Body of pancreas (tissue), 4 donors: Measurements from ENCODE around the gene CORO6. TPM values are rescaled to one million over a fixed set of nuclear protein-coding genes. Genes with fewer than 3 reads are reported as not detected.
A peak's percentile ranks its signal among the peaks of the same experiment; 100 is the strongest.

ENCODE experiments used
- ATAC-seq: fragments of 150-250 bp; one replicate; pipeline ENCODE4 v1.9.1; 2016
- DNase-seq, 4 donors: peaks; one replicate each; pipeline ENCODE4 v3.0.0-alpha.2; 2019
- H3K27ac ChIP-seq, 4 donors: fragments of 200-600 bp; sonication (generic); 1 replicate in 3 of 4; 2 replicates in 1 of 4; pipeline versions ENCODE4 v1.5.1 to v1.6.1; 2016 to 2019; ENCODE audit warnings: mild to moderate bottlenecking in 1 of 4, mixed read lengths in 1 of 4, moderate library complexity in 1 of 4
- H3K27me3 ChIP-seq, 2 donors: fragments of 200-600 bp; sonication (generic); one replicate each; pipeline ENCODE4 v1.6.0; 2016; ENCODE audit warnings: mild to moderate bottlenecking in 1 of 2
- H3K36me3 ChIP-seq, 2 donors: fragments of 200-600 bp; sonication (generic); replicated peaks in 1 of 2; 2 replicates each; pipeline ENCODE4 v1.5.1; 2016; ENCODE audit warnings: low read depth in 2 of 2; ENCODE audit not compliant: insufficient read depth in 1 of 2
- H3K4me1 ChIP-seq: fragments of 200-600 bp; sonication (generic); one replicate; pipeline ENCODE4 v1.6.0; 2016
- H3K4me3 ChIP-seq, 2 donors: fragments of 200-600 bp; sonication (generic); 1 replicate in 1 of 2; 2 replicates in 1 of 2; pipeline ENCODE4 v1.5.1; 2016 to 2019
- H3K9me3 ChIP-seq, 3 donors: fragments of 200-600 bp; sonication (generic); 1 replicate in 2 of 3; 2 replicates in 1 of 3; pipeline ENCODE4 v1.5.1; 2016
- CTCF ChIP-seq, 7 experiments: fragments of 450-650 bp in 4 of 7; fragments of 200-600 bp in 3 of 7; sonication (generic) in 3 of 7; IDR thresholded peaks; one replicate each; pipeline ENCODE4 v1.5.1; 2016 to 2019; ENCODE audit warnings: antibody characterized with exemption in 7 of 7
- POLR2A ChIP-seq, 3 donors: fragments of 450-650 bp; IDR thresholded peaks; one replicate each; pipeline ENCODE4 v1.6.1; 2016; ENCODE audit warnings: antibody characterized with exemption in 3 of 3, mild to moderate bottlenecking in 2 of 3
- WGBS, 2 donors: methylation state at CpG; one replicate each; pipeline ENCODE4 v1.1.5; 2017; 5-methylcytosine and 5-hydroxymethylcytosine counted together
- intact Hi-C: fragments of 100-400 bp; cut with DNase I; formaldehyde crosslinking; loops from one replicate; pipeline ENCODE4 v1.15.1; 2023
- total RNA-seq, 2 donors: library from RNA; depleted of rRNA; stranded (reverse); fragments of >200 nt; gene quantifications; one replicate each; pipeline ENCODE4 v1.1.0, GENCODE V29; 2016

The CORO6 gene
- total RNA-seq, 2 donors from 2014 or later: 2.3 to 5.6 TPM

- peaks cover 0 to 3% of the 10 kb centered on the region in 2 donors for H3K36me3 ChIP-seq
- no peak for TF ChIP-seq CTCF (IDR thresholded peaks at IDR 0.05)
- no peak for TF ChIP-seq POLR2A (IDR thresholded peaks at IDR 0.05)
- intact Hi-C loops: no loop called here
- ATAC-seq (no peak), DNase-seq (peak in 2 of 4 donors; percentile 7 to 11)
- no peak overlapping the region for H3K27ac ChIP-seq
- H3K9me3 ChIP-seq: no peaks in the 10 kb centered on the region
- no peaks in the 10 kb centered on the region for H3K27me3 ChIP-seq
- no peak overlapping the region for H3K4me3 ChIP-seq
- WGBS, 2 donors: 92 to 96% methylated on average over 13 to 37 of the region's 37 CpGs
- H3K4me1 ChIP-seq: peaks cover 34% of the 10 kb centered on the region
Measured at GRCh38 chr17:29576214-29577000, 46.3 kb downstream of the CORO6 start.

GRCh38 chr17:29575511-29576213, 47.0 kb downstream of the CORO6 start:
- H3K27me3 ChIP-seq: no peaks in the 10 kb centered on the region
- peaks cover 34% of the 10 kb centered on the region for H3K4me1 ChIP-seq
- TF ChIP-seq POLR2A (IDR thresholded peaks at IDR 0.05): no peak
- TF ChIP-seq CTCF (IDR thresholded peaks at IDR 0.05): no peak
- H3K4me3 ChIP-seq: no peak overlapping the region
- DNase-seq (peak in 2 of 4 donors; percentile 5 to 9), ATAC-seq (no peak)
- peaks cover 0 to 3% of the 10 kb centered on the region in 2 donors for H3K36me3 ChIP-seq
- H3K27ac ChIP-seq: peak overlapping the region in 1 of 4 donors; percentile 14
- no peaks in the 10 kb centered on the region for H3K9me3 ChIP-seq
- WGBS, 2 donors: 89 to 90% methylated on average over 20 to 26 of the region's 28 CpGs
- intact Hi-C loops: no loop called here

DNA sequence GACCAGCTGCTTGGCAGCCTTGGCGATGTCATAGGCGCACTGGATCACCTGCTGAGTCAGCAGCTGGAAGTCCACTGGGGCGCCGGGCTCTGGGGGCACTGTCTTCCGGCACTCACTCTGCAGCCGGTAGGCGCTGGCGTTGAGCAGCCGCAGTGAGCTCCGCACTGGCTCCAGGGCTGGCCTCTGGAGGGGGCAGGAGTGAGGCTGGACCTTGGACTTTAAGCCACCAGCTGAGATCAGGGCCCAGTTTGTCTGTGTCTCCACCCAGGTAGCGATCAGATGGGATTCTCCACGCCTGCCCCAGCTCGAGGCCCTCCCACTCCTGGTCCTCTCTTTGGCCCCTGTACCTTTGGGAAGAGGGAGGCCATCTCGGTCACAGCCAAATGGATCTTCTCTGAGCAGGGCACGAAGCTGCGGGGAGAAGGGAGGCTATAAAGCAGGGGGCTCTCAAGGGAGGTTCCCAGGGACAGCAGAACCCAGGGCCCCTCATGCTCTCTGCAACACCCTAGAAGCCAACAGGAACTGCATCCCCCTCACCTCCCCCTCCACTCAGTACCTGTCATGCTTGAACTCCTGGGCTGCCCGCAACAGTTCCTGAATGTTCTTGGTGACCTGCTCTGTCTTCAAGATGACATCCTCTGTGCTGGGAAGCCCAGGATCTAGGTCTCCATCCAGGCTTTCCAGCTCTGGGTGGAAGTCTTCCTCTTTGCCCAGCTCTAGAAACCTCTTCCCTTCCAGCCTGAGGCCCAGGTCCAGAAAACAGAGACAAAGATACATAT, 47.8 kb downstream of the CORO6 start:
- Histone ChIP-seq H3K27me3 (no peaks in the 10 kb centered on the region), H3K27ac (peak overlapping the region in 3 of 4 donors; percentile 14 to 52 (median 15)), H3K9me3 (no peaks in the 10 kb centered on the region), H3K4me1 (peaks cover 37% of the 10 kb centered on the region), H3K4me3 (no peak overlapping the region), H3K36me3 (peaks cover 0 to 3% of the 10 kb centered on the region in 2 donors)
- DNase-seq: peak; percentile 61 to 78 (median 74)
- WGBS, 2 donors: 33 to 35% methylated on average over 7 to 16 of the region's 17 CpGs
- intact Hi-C loops: no loop called here
- peak; percentile 67 for ATAC-seq
- TF ChIP-seq CTCF (IDR thresholded peaks at IDR 0.05) (peak in 2 of 7 experiments; percentile 19 to 22), POLR2A (IDR thresholded peaks at IDR 0.05) (no peak)

- Histone ChIP-seq H3K4me3 (no peak overlapping the region), H3K4me1 (peaks cover 44% of the 10 kb centered on the region), H3K36me3 (peaks cover 0 to 3% of the 10 kb centered on the region in 2 donors), H3K27me3 (no peaks in the 10 kb centered on the region), H3K27ac (peak overlapping the region in 2 of 4 donors; percentile 14 to 52), H3K9me3 (no peaks in the 10 kb centered on the region)
- WGBS, 2 donors: 82 to 83% methylated on average over 11 to 14 of the region's 14 CpGs
- ATAC-seq (peak; percentile 2), DNase-seq (peak in 2 of 4 donors; percentile 4 to 8)
- intact Hi-C loops: no loop called here
- TF ChIP-seq CTCF (IDR thresholded peaks at IDR 0.05) (no peak), POLR2A (IDR thresholded peaks at IDR 0.05) (no peak)
Measured at GRCh38 chr17:29573871-29574731, 48.6 kb downstream of the CORO6 start.
